Nephron (organoid): ENCODE data around the gene NDUFS5.

Experiments
- H3K27ac Mint-ChIP-seq, 3 experiments: 2 replicates each; pipeline ENCODE4 v1.8.0; 2020; ENCODE audit warnings: mixed read lengths in 3 of 3, mild to moderate bottlenecking in 2 of 3, moderate library complexity in 1 of 3
- H3K27me3 Mint-ChIP-seq: 2 replicates; pipeline ENCODE4 v1.8.0; 2021; ENCODE audit warnings: low read depth, mild to moderate bottlenecking, moderate library complexity, mixed read lengths
- H3K36me3 Mint-ChIP-seq: 2 replicates; pipeline ENCODE4 v1.8.0; 2020; ENCODE audit warnings: low read depth, mixed read lengths
- H3K4me1 Mint-ChIP-seq: 2 replicates; pipeline ENCODE4 v1.8.0; 2020; ENCODE audit warnings: mixed read lengths
- H3K4me3 Mint-ChIP-seq, 3 experiments: 2 replicates each; pipeline ENCODE4 v1.8.0; 2020; ENCODE audit warnings: mild to moderate bottlenecking in 3 of 3, mixed read lengths in 3 of 3, moderate library complexity in 2 of 3
- H3K9me3 Mint-ChIP-seq: 2 replicates; pipeline ENCODE4 v1.8.0; 2020; ENCODE audit warnings: mixed read lengths
- CTCF ChIP-seq, 3 experiments: fragments of 200-600 bp; sonication (generic); IDR thresholded peaks; one replicate each; pipeline ENCODE4 v1.5.0; 2021; ENCODE audit warnings: antibody characterized with exemption in 3 of 3; ENCODE audit not compliant: unreplicated experiment in 3 of 3

The NDUFS5 gene

DNA sequence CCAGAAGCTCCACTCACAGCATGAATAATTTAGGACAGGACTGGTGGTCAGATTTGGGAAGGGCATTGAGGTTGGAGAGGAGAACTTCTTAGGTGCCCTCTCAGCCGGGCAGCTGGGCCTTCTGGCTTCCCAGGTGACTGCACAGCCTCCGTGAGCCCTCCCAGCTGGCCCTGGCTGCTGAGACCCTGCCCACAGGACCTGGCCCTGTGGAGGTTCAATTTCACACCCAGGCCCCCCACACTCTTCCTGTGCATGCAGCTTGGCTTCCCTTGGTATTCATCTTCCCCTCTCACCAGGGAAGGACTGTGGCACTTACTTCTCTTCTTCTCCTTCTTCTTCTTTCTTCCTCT lies 50.6 kb downstream of the NDUFS5 start:
- peaks cover 11% of the 10 kb centered on the region for H3K4me1 Mint-ChIP-seq
- H3K27me3 Mint-ChIP-seq, result peaks cover 21% of the 10 kb centered on the region
- H3K27ac Mint-ChIP-seq, result peak overlapping the region in 1 of 3 experiments; percentile 40
- TF ChIP-seq CTCF (IDR thresholded peaks at IDR 0.05; ENCODE audit: unreplicated experiment in 3 of 3), result no peak
- H3K4me3 Mint-ChIP-seq, result no peak overlapping the region
- H3K36me3 Mint-ChIP-seq, result no peaks in the 10 kb centered on the region
- H3K9me3 Mint-ChIP-seq, result peaks cover 2% of the 10 kb centered on the region

DNA sequence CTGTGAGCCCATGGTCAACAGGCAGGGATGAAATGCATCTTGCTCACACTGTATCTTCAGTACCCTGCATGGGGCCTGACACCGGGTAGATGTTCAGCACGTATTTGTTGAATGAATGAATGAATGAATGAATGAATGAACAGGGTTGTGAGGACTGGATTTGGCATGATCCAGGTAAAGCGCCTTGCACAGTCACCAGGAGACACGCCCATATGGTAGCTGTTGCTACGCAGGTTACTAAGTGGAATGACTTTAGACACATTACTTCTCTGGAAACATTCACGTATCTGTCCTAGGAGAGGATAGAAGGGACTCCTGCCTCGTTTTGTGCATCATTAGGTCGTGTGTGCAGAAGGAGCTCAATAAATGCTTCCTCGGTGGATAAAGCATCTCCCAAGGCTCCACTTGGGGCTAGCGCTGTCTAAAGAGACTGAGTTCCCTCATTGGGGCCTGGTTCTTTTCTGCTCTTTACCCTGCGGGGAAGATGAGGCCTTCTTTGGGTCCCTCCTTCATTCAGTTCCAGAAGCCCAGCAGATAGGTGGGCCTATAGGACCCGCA lies 54.2 kb downstream of the NDUFS5 start:
- no peaks in the 10 kb centered on the region for H3K9me3 Mint-ChIP-seq
- H3K4me3 Mint-ChIP-seq, result peak overlapping the region; percentile 86 to 90 (median 87)
- H3K27me3 Mint-ChIP-seq, result peaks cover 44% of the 10 kb centered on the region
- TF ChIP-seq CTCF (IDR thresholded peaks at IDR 0.05; ENCODE audit: unreplicated experiment in 3 of 3), result no peak
- H3K27ac Mint-ChIP-seq, result peak overlapping the region in 2 of 3 experiments; percentile 30 to 68
- H3K36me3 Mint-ChIP-seq, result no peaks in the 10 kb centered on the region
- H3K4me1 Mint-ChIP-seq, result peaks cover 25% of the 10 kb centered on the region

GRCh38 chr1:39080831-39081270 lies 54.7 kb downstream of the NDUFS5 start:
- Mint-ChIP-seq H3K36me3 (no peaks in the 10 kb centered on the region), H3K4me3 (peak overlapping the region; percentile 86 to 90 (median 87)), H3K27me3 (peaks cover 44% of the 10 kb centered on the region), H3K27ac (peak overlapping the region in 2 of 3 experiments; percentile 20 to 68), H3K9me3 (no peaks in the 10 kb centered on the region), H3K4me1 (peaks cover 27% of the 10 kb centered on the region)
- no peak for TF ChIP-seq CTCF (IDR thresholded peaks at IDR 0.05; ENCODE audit: unreplicated experiment in 3 of 3)

- H3K27ac Mint-ChIP-seq, result no peak overlapping the region
- peak overlapping the region in 1 of 3 experiments; percentile 83 for H3K4me3 Mint-ChIP-seq
- H3K9me3 Mint-ChIP-seq, result no peaks in the 10 kb centered on the region
- H3K27me3 Mint-ChIP-seq, result peaks cover 40% of the 10 kb centered on the region
- peaks cover 28% of the 10 kb centered on the region for H3K4me1 Mint-ChIP-seq
- no peaks in the 10 kb centered on the region for H3K36me3 Mint-ChIP-seq
- TF ChIP-seq CTCF (IDR thresholded peaks at IDR 0.05; ENCODE audit: unreplicated experiment in 3 of 3), result no peak
These were observed 55.3 kb downstream of the NDUFS5 start for GRCh38 chr1:39081271-39082009.

DNA sequence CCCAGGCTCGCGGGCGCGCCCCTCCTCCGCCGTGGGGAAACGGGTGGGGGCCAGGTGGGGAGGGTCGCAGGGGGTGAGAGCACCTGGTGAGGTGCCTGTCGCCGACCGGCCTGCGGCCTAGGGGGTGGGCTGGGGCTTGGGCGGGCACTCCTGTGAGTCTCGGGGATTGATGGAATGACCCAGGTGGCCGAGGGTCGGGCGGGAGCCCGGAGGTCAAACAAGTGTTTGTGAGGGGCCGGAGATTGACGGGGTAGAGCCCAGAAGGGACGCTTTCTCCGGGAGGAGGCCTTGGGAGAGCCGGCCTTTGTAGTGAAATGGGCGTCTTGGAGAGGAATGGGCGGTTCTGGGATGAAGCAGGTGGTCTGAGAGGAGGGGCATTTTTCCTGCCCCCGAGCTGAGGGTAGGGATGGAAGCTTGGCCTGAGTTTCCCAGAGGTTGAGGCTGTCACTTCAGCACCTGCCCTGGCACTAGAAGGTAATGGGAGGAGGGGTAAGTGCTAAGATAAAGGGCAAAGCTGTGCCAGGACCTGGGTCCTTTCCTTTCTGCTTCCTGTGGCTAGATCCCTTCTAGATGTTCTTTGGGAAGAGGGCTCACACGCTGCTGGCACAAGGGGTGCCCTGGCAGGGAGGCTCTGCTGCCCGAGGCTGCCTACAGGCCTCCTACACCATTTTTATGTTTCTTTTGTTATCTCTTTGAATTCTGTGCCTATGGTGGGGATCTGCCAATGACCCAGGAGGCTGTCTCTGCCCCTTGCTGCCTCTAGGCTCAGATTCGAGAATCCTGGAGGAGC lies 56.1 kb downstream of the NDUFS5 start:
- H3K9me3 Mint-ChIP-seq, result no peaks in the 10 kb centered on the region
- H3K27ac Mint-ChIP-seq, result peak overlapping the region in 2 of 3 experiments; percentile 57 to 67
- H3K36me3 Mint-ChIP-seq, result no peaks in the 10 kb centered on the region
- H3K27me3 Mint-ChIP-seq, result peaks cover 38% of the 10 kb centered on the region
- TF ChIP-seq CTCF (IDR thresholded peaks at IDR 0.05; ENCODE audit: unreplicated experiment in 3 of 3), result no peak
- H3K4me1 Mint-ChIP-seq, result peaks cover 30% of the 10 kb centered on the region
- peak overlapping the region; percentile 83 to 87 (median 85) for H3K4me3 Mint-ChIP-seq
